SK-N-MC (cell line): ENCODE results near the gene KCNF1.

Source experiments
- EZH2 ChIP-seq: fragments of 200-600 bp; sonication (generic); IDR thresholded peaks from one replicate; pipeline ENCODE4 v1.6.1; 2017; ENCODE audit warnings: antibody characterized with exemption
- FOXP2 ChIP-seq: optimal IDR thresholded peaks from 2 replicates; pipeline ENCODE3; 2011; ENCODE audit warnings: mild to moderate bottlenecking, moderate library complexity; ENCODE audit not compliant: insufficient read depth; ENCODE audit errors: extremely low read length, control extremely low read depth
- POLR2AphosphoS5 ChIP-seq: IDR thresholded peaks from 2 replicates; pipeline ENCODE4 v1.6.1; 2012; ENCODE audit warnings: mild to moderate bottlenecking, low read depth, low read length, borderline replicate concordance

DNA sequence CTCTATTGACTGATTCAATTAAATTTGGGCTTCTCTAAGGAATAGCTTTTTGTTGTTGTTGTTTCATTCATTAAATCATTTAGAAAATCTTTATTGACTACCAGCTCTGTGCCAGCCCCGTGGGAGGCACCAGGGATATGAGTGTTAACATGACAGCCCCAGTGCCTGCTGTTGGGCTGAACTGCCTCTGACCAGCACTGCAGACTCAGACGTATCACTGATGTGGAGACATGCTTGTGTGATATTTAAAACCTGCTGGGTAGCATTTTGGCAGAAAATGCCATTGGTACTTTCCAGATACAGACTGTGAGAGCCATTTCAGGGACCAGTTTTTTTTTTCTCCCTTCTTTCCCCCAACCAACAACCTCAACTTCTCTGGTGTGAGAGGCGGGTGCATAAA lies 38.6 kb upstream of the KCNF1 start:
- TF ChIP-seq POLR2AphosphoS5 (no peak), EZH2 (no peak), FOXP2 (no peak)
